ENCODE results near the gene DONSON. TPM values are rescaled to one million over a fixed set of nuclear protein-coding genes. Genes with fewer than 3 reads are reported as not detected.

DONSON gene
- total RNA-seq, 1 experiment from 2014 or later, result 48.5 TPM

- peaks cover 18% of the 10 kb centered on the region for H3K36me3 ChIP-seq (ENCODE audit: insufficient read depth, low read length, poor library complexity, severe bottlenecking)
- DNase-seq (ENCODE audit: low spot score), result no peak
- ChIA-PET POLR2A (ENCODE audit: low non-redundant PET) (no interaction called here), CTCF (interaction anchor here (0.9 kb wide), 1 partner anchor 13 kb away, joined by 3 read pairs; no protein-coding TSS in a partner anchor)
- H3K4me3 ChIP-seq (ENCODE audit: low read depth, low read length, poor library complexity, severe bottlenecking), result no peak overlapping the region
- no peak for TF ChIP-seq EZH2 (IDR thresholded peaks at IDR 0.05; ENCODE audit: borderline replicate concordance, low read depth, low read length, poor library complexity, severe bottlenecking)
- no peak for TF ChIP-seq CTCF (conservative IDR thresholded peaks at IDR 0.05; ENCODE audit: low read depth, low read length)
- intact Hi-C loops (cut with micrococcal nuclease; ENCODE audit: unreplicated experiment), result no loop called here
- H3K27ac ChIP-seq (ENCODE audit: low read depth, low read length, poor library complexity, severe bottlenecking), result no peak overlapping the region
- no TSS peak for BruUV-seq (replicated peaks)
- no peaks in the 10 kb centered on the region for H3K4me1 ChIP-seq (ENCODE audit: insufficient read depth, low read length, poor library complexity, severe bottlenecking)
- no peaks in the 10 kb centered on the region for H3K27me3 ChIP-seq (replicated peaks; ENCODE audit: insufficient read depth, low read depth, low read length, poor library complexity)
- H3K9me3 ChIP-seq (ENCODE audit: low read depth, low read length, poor library complexity, severe bottlenecking), result no peaks in the 10 kb centered on the region
Observed at GRCh38 chr21:33611006-33611744, 22.7 kb upstream of the DONSON start.

DNA sequence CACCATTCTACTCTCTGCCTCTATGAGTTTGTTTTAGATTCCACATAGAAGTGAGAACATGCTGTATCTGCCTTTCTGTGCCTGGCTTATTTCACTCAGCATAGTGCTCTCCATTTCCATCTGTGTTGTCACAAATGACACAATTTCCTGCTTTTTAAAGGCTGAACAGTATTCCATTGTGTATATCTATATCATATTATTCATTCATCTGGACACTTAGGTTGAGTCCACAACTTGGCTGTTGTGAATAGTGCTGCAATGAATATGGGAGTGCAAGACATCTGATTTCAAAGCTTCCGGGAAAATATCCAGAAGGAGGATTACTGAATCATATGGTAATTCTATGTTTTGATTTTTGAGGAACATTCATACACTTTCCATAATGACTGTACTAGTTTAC, 20.1 kb upstream of the DONSON start:
- BruUV-seq (replicated peaks), result no TSS peak
- CTCF ChIA-PET, result interaction anchor here (0.5 to 1.0 kb wide), 3 partner anchors 12 to 50 kb away, joined by 3 read pairs; partner anchors contain the start of gene DONSON
- Histone ChIP-seq H3K27ac (ENCODE audit: low read depth, low read length, poor library complexity, severe bottlenecking) (no peak overlapping the region), H3K4me1 (ENCODE audit: insufficient read depth, low read length, poor library complexity, severe bottlenecking) (no peaks in the 10 kb centered on the region), H3K4me3 (ENCODE audit: low read depth, low read length, poor library complexity, severe bottlenecking) (no peak overlapping the region), H3K27me3 (replicated peaks; ENCODE audit: insufficient read depth, low read depth, low read length, poor library complexity) (no peaks in the 10 kb centered on the region), H3K9me3 (ENCODE audit: low read depth, low read length, poor library complexity, severe bottlenecking) (no peaks in the 10 kb centered on the region), H3K36me3 (ENCODE audit: insufficient read depth, low read length, poor library complexity, severe bottlenecking) (peaks cover 29% of the 10 kb centered on the region)
- POLR2A ChIA-PET (ENCODE audit: low non-redundant PET), result no interaction called here
- DNase-seq (ENCODE audit: low spot score), result no peak
- TF ChIP-seq CTCF (conservative IDR thresholded peaks at IDR 0.05; ENCODE audit: low read depth, low read length) (no peak), EZH2 (IDR thresholded peaks at IDR 0.05; ENCODE audit: borderline replicate concordance, low read depth, low read length, poor library complexity, severe bottlenecking) (no peak)
- intact Hi-C loops (cut with micrococcal nuclease; ENCODE audit: unreplicated experiment), result loop anchor here (5.0 to 10.0 kb wide), 2 partner anchors 286 to 406 kb away; no protein-coding TSS in a partner anchor

- DNase-seq (ENCODE audit: low spot score), result no peak
- H3K27ac ChIP-seq (ENCODE audit: low read depth, low read length, poor library complexity, severe bottlenecking), result no peak overlapping the region
- H3K27me3 ChIP-seq (replicated peaks; ENCODE audit: insufficient read depth, low read depth, low read length, poor library complexity), result no peaks in the 10 kb centered on the region
- no TSS peak for BruUV-seq (replicated peaks)
- intact Hi-C loops (cut with micrococcal nuclease; ENCODE audit: unreplicated experiment), result no loop called here
- H3K9me3 ChIP-seq (ENCODE audit: low read depth, low read length, poor library complexity, severe bottlenecking), result no peaks in the 10 kb centered on the region
- TF ChIP-seq CTCF (conservative IDR thresholded peaks at IDR 0.05; ENCODE audit: low read depth, low read length) (no peak), EZH2 (IDR thresholded peaks at IDR 0.05; ENCODE audit: borderline replicate concordance, low read depth, low read length, poor library complexity, severe bottlenecking) (no peak)
- H3K4me3 ChIP-seq (ENCODE audit: low read depth, low read length, poor library complexity, severe bottlenecking), result no peak overlapping the region
- peaks cover 57% of the 10 kb centered on the region for H3K36me3 ChIP-seq (ENCODE audit: insufficient read depth, low read length, poor library complexity, severe bottlenecking)
- H3K4me1 ChIP-seq (ENCODE audit: insufficient read depth, low read length, poor library complexity, severe bottlenecking), result no peaks in the 10 kb centered on the region
- ChIA-PET CTCF (interaction anchor here (1.2 kb wide), 1 partner anchor 12 kb away, joined by 3 read pairs; no protein-coding TSS in a partner anchor), POLR2A (ENCODE audit: low non-redundant PET) (no interaction called here)
Observed at GRCh38 chr21:33598051-33598450, 9.6 kb upstream of the DONSON start.
